Measurements from ENCODE around the gene PRKCH. TPM values are rescaled to one million over a fixed set of nuclear protein-coding genes. Genes with fewer than 3 reads are reported as not detected.
"Not testable (repeated sequence)": the region's sequence is repeated elsewhere in the genome, so short reads cannot be mapped to it uniquely, and the experiment has no call there.

The PRKCH gene
- total RNA-seq, 4 donors from 2014 or later, result 17.9 to 28.7 (median 25.0) TPM

- WGBS, 2 donors (ENCODE audit: low coverage in 1 of 2), result 88 to 90% methylated on average over 3 of the region's 3 CpGs
- no peak for TF ChIP-seq EP300 (IDR thresholded peaks at IDR 0.05)
- TF ChIP-seq POLR2AphosphoS5 (IDR thresholded peaks at IDR 0.05), result no peak
- no peak for TF ChIP-seq POLR2A (IDR thresholded peaks at IDR 0.05)
- no peak for TF ChIP-seq CTCF (IDR thresholded peaks at IDR 0.05)
Observed at GRCh38 chr14:61463664-61464285, 142.4 kb downstream of the PRKCH start.

DNA sequence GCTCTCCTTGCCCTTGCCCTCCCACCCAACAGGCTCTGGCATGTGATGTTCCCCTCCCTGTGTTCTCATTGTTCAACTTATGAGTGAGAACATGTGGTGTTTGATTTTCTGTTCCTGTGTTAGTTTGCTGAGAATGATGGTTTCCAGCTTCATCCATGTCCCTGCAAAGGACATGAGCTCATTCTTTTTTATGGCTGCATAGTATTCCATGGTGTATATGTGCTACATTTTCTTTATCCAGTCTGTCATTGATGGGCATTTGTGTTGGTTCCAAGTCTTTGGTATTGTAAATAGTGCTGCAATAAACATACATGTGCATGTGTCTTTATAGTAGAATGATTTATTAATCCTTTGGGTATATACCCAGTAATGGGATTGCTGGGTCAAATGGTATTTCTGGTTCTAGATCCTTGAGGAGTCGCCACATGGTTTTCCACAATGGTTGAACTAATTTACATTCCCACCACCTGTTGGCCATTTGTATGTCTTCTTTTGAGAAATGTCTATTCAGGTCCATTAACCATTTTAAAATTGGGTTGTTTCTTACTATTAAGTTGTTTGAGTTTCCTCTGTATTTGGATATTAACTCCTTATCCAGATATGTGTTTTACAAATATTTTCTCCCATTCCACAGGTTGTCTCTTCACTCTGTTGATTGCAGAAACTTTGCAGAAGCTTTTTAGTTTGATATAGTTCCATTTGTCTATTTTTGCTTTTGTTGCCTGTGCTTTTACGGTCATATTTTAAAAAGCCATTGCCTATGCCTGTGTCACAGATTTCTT is 143.4 kb downstream of the PRKCH start:
- H3K27ac ChIP-seq, ATAC-seq: not testable (repeated sequence)

More at GRCh38 chr14:61463664-61464285, 142.4 kb downstream of the PRKCH start:
- H3K9me3 ChIP-seq, result no peaks in the 10 kb centered on the region
- no peaks in the 10 kb centered on the region for H3K36me3 ChIP-seq
- peaks cover 0 to 40% (median 0%) of the 10 kb centered on the region in 3 donors for H3K4me1 ChIP-seq
- no peaks in the 10 kb centered on the region for H3K27me3 ChIP-seq
- H3K27ac ChIP-seq, result no peak overlapping the region
- no peak for ATAC-seq
- H3K4me3 ChIP-seq, result no peak overlapping the region

GRCh38 chr14:61466249-61466904 is 145.0 kb downstream of the PRKCH start:
- no peaks in the 10 kb centered on the region for H3K36me3 ChIP-seq
- no peak overlapping the region for H3K27ac ChIP-seq
- WGBS, 2 donors (ENCODE audit: low coverage in 1 of 2), result 35 to 77% methylated on average over 5 to 6 of the region's 17 CpGs
- H3K4me3 ChIP-seq, result no peak overlapping the region
- H3K27me3 ChIP-seq, result no peaks in the 10 kb centered on the region
- H3K9me3 ChIP-seq, result no peaks in the 10 kb centered on the region
- TF ChIP-seq EP300 (IDR thresholded peaks at IDR 0.05), result peak; percentile 45
- no peak for TF ChIP-seq POLR2A (IDR thresholded peaks at IDR 0.05)
- peak; percentile 95 for TF ChIP-seq POLR2AphosphoS5 (IDR thresholded peaks at IDR 0.05)
- TF ChIP-seq CTCF (IDR thresholded peaks at IDR 0.05), result no peak
- peak; percentile 72 for ATAC-seq
- peaks cover 0 to 60% (median 17%) of the 10 kb centered on the region in 3 donors for H3K4me1 ChIP-seq

More for the DNA sequence above, 143.4 kb downstream of the PRKCH start:
- not testable (repeated sequence) for H3K27me3 ChIP-seq, H3K36me3 ChIP-seq, H3K9me3 ChIP-seq, H3K4me3 ChIP-seq
- peaks cover 0 to 44% (median under 1%) of the 10 kb centered on the region in 3 donors for H3K4me1 ChIP-seq
- WGBS, 2 donors (ENCODE audit: low coverage in 1 of 2), result 98 to 100% methylated on average over 1 to 2 of the region's 2 CpGs

- no peak overlapping the region for H3K4me3 ChIP-seq
- no peaks in the 10 kb centered on the region for H3K9me3 ChIP-seq
- H3K4me1 ChIP-seq, result peaks cover 0 to 64% (median 22%) of the 10 kb centered on the region in 3 donors
- H3K36me3 ChIP-seq, result no peaks in the 10 kb centered on the region
- no peak for ATAC-seq
- 90 to 95% methylated on average over 3 of the region's 3 CpGs for WGBS, 2 donors (ENCODE audit: low coverage in 1 of 2)
- no peak overlapping the region for H3K27ac ChIP-seq
- no peaks in the 10 kb centered on the region for H3K27me3 ChIP-seq
- TF ChIP-seq POLR2A (IDR thresholded peaks at IDR 0.05) (no peak), CTCF (IDR thresholded peaks at IDR 0.05) (no peak), EP300 (IDR thresholded peaks at IDR 0.05) (no peak), POLR2AphosphoS5 (IDR thresholded peaks at IDR 0.05) (no peak)
Observed at GRCh38 chr14:61466905-61467280, 145.5 kb downstream of the PRKCH start.

- H3K27ac ChIP-seq, result peak overlapping the region in 1 of 4 donors; percentile 33
- ATAC-seq, result no peak
- WGBS, 2 donors (ENCODE audit: low coverage in 1 of 2), result 60 to 100% methylated on average over 1 of the region's 7 CpGs
- TF ChIP-seq CTCF (IDR thresholded peaks at IDR 0.05) (no peak), POLR2AphosphoS5 (IDR thresholded peaks at IDR 0.05) (no peak), EP300 (IDR thresholded peaks at IDR 0.05) (no peak), POLR2A (IDR thresholded peaks at IDR 0.05) (no peak)
- H3K27me3 ChIP-seq, result no peaks in the 10 kb centered on the region
- peaks cover 0 to 64% (median 23%) of the 10 kb centered on the region in 3 donors for H3K4me1 ChIP-seq
- H3K9me3 ChIP-seq, result no peaks in the 10 kb centered on the region
- H3K36me3 ChIP-seq, result no peaks in the 10 kb centered on the region
- H3K4me3 ChIP-seq, result no peak overlapping the region
Observed at GRCh38 chr14:61467296-61467695, 145.9 kb downstream of the PRKCH start.
